GM10266 (cell line): ENCODE data around the gene C11orf24.
"Not testable (repeated sequence)": the region's sequence is repeated elsewhere in the genome, so short reads cannot be mapped to it uniquely, and the experiment has no call there.

Source experiments
- DNase-seq: peaks from one replicate; pipeline ENCODE4 v3.0.0; 2012; ENCODE audit errors: extremely low spot score
- TF ChIP-seq, protein P1 (sequence below): IDR thresholded peaks from 2 replicates; pipeline ENCODE4 v1.5.1; 2012; ENCODE audit warnings: mild to moderate bottlenecking, low read depth; ENCODE audit not compliant: control insufficient read depth, insufficient read depth; ENCODE audit errors: missing control alignments

Gene C11orf24

DNA sequence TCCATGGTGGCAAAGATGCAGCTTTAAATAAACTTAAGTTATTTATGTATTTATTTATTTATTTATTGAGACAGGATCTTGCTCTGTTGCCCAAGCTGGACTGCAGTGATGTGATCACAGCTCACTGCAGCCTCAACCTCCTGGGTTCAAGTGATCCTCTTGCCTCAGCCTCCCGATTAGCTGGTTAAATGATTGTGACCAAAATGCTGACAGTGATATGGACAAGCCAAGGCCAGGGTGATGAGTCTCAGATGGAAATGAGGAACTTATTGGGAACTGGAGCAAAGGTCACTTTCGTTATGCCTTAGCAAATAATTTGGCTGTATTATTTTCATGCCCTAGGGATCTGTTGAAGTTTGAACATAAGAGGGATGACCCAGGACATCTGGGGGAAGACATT is 31.3 kb upstream of the C11orf24 start:
- TF ChIP-seq, protein P1, sequence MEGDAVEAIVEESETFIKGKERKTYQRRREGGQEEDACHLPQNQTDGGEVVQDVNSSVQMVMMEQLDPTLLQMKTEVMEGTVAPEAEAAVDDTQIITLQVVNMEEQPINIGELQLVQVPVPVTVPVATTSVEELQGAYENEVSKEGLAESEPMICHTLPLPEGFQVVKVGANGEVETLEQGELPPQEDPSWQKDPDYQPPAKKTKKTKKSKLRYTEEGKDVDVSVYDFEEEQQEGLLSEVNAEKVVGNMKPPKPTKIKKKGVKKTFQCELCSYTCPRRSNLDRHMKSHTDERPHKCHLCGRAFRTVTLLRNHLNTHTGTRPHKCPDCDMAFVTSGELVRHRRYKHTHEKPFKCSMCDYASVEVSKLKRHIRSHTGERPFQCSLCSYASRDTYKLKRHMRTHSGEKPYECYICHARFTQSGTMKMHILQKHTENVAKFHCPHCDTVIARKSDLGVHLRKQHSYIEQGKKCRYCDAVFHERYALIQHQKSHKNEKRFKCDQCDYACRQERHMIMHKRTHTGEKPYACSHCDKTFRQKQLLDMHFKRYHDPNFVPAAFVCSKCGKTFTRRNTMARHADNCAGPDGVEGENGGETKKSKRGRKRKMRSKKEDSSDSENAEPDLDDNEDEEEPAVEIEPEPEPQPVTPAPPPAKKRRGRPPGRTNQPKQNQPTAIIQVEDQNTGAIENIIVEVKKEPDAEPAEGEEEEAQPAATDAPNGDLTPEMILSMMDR = no peak

DNA sequence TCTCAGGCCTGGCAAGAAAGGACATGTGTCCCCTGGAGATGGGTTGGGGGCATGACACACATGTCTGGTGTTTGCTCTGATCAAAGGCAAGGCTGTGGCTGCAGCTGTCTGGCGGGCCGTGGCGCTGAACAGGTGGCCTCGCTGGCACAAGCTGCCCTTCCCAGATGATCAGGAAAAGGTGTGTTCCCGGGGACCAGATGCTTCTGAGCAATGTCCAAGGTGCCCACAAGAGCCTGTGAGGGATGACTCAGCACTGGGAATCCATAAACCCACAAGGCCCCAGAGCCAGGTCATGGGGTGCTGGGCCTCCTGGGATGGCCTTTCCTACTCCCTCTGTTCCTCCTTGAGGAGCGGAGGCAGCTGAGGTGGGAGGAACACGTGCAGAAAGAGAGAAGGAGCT is 30.9 kb upstream of the C11orf24 start:
- no peak for DNase-seq

More for the DNA sequence above, 31.3 kb upstream of the C11orf24 start:
- no peak for DNase-seq

DNA sequence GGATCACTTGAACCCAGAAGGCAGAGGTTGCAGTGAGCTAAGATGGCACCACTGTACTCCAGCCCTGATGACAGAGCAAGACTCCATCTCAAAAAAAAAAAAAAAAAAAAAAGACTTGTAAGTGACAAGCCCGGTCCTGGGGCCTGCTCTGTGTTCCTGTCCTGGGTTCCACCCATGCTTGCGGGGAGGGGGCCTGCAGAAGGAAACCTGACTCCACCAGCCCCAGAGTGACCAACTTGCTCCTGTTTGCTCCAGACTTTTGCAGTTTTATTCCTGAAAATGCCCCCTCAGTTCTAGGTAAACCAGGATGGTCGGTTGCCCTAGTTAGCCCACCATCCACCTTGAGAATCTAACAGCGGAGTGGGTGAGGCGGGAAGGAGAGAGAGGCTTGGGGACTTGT is 30.5 kb upstream of the C11orf24 start:
- TF ChIP-seq, protein P1 = no peak
- no peak for DNase-seq

More for the DNA sequence above, 30.9 kb upstream of the C11orf24 start:
- TF ChIP-seq, protein P1 = no peak

DNA sequence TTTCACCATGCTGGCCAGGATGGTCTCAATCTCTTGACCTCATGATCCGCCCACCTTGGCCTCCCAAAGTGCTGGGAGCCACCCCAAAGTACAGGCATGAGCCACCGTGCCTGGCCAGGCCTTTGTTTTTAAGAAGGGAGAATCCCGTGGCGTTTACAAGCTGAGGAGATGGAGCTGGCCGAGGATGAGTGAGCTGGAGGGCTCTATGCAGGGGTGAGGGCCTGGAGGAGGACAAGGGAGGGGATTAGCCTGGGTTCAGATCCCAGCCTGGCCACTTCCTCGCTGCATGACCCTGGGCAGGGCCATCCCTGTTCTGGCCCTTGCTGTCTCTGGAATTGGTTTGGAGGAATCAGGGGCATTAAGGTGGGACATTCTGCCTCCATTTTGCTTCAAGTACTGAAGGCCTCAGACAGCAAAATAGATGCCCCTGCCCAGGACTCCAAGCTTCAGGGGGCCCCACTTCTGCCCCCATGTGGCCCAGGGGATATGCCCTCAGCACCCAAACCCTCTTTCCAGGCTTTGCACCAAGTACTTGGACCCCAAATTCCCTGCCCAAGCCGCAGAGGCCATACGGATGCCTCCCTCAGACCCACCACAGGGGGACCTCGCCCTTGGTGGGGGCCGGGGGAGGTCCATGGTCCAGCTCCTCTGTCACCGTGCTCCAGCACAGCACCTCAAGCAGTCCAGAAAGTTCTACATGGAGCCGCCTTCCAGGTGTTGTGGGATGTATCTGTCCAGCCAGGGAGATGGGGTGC is 28.5 kb upstream of the C11orf24 start:
- TF ChIP-seq, protein P1 = no peak
- DNase-seq = no peak

DNA sequence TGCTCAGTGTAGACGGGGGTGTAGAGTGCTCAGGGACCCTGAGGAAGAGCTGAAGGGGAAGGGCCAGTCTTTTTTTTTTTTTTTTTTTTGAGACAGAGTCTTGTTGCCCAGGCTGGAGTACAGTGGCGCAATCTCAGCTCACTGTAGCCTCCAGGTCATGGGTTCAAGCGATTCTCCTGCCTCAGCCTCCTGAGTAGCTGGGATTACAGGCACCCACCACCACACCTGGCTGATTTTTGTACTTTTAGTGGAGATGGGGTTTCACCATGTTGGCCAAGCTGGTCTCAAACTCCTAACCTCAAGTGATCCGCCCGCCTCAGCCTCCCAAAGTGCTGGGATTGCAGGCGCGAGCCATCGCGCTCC is 27.7 kb upstream of the C11orf24 start:
- not testable (repeated sequence) for DNase-seq

DNA sequence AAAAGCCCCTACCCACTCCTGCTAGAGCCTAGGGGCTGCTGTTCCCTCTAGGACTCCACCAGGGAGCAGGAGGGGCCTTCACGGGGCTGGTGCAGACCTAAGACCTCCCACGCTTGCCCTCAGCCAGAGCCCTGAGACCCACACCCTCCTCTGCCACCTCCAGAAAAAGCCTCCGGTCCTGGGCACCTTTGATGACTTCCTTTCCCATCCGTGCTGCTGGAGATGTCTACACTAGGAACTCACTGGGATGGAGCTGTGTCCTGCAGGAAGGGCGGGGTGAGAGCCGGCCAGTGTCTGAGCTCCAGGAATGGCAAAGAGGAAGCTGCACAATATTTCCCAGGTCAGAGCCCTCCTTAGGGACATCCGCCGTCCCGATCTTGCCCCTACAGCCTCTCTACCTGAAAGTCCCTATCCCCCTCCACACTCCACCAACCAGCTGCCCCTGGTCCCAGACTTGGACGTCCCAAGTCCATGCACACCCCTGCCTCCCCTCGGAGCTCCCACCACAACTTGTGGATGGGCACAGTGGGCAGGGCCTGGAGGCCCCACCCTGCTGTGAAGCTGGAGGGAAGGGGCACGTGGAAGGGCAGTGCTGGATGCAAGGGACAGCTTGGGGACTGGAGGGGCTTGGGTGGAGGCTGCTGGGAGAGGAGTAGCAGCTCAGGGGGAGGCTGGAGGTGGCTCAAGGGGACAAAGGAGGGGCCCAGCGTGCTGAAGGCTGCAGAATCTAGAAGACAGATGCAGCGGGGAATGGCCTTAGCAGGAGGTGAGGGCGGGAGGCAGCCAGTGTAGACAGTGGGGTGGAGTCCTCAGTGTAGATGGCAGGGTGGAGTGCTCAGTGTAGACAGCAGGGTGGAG is 27.1 kb upstream of the C11orf24 start:
- no peak for DNase-seq
- TF ChIP-seq, protein P1 = no peak

DNA sequence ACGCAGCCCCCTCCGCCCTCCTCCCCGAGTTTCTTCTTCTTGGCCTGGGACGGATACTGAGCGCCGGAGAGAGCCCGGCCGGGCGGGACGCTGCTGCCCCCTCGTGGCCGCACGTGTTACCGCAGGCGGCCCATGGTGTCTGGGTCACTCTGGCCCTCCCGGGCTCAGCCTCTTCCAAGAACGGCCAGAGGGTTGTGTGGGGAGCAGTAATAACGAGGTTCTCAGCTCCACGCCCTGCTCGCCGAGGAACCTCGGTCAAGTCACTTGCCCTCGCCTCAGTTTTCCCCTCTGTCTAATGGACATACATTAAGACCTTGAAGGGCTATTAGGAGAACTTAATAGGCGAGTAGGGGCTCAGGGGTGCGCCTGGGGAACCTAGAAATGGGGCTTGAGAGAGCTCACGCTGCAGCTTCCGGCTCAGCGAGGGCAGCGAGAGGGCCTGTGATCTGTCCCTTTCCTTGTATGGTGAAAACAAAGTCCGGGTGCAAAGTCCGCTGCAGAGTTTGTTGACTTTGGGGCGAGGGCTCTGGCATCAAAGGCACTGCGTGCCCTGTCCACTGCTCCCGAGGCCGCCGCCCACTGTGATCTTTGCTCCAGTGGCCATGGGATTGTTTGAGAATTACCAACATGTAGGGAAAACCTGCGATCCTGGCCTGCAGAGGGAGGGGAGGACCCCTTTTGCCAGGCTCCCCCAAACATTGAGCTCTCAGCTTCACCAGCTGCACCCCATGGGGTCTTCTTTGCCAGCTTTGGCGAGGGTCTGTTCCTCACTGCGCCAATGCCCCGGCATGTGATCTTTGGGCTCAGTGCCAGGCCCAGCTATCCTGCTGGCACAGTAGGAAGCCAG is 26.3 kb upstream of the C11orf24 start:
- TF ChIP-seq, protein P1 = peak; percentile 97
- peak; percentile 80 for DNase-seq
